Activated effector memory CD4-positive, alpha-beta T cell treated with anti-CD3 and anti-CD28 coated beads, Interleukin-2, amount 50 U/mL, for 16 hours (primary cell): Measurements from ENCODE around the gene TNFAIP8.

Experiments
- DNase-seq: peaks from one replicate; pipeline ENCODE4 v3.0.0-alpha.2; 2020

The TNFAIP8 gene

DNA sequence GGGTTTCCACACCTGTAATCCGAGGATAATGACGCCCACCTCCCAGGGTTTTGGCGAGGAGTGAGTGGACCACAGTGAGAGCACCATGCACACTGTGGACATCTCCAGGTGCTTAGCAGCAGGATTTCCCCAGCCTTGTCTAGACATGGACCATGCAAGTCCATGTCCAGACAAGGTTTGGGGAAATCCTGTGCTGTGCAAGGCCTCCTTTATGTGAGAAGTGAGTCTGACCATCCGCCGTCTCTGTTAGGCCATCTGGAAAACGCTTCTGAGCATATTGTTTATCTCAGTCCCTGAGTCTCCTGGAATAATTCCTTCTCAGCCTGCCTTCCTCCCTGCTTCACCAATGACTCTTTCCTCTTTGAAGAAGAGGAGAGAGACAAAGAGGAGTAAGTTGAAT, 26.2 kb upstream of the TNFAIP8 start:
- no peak for DNase-seq

DNA sequence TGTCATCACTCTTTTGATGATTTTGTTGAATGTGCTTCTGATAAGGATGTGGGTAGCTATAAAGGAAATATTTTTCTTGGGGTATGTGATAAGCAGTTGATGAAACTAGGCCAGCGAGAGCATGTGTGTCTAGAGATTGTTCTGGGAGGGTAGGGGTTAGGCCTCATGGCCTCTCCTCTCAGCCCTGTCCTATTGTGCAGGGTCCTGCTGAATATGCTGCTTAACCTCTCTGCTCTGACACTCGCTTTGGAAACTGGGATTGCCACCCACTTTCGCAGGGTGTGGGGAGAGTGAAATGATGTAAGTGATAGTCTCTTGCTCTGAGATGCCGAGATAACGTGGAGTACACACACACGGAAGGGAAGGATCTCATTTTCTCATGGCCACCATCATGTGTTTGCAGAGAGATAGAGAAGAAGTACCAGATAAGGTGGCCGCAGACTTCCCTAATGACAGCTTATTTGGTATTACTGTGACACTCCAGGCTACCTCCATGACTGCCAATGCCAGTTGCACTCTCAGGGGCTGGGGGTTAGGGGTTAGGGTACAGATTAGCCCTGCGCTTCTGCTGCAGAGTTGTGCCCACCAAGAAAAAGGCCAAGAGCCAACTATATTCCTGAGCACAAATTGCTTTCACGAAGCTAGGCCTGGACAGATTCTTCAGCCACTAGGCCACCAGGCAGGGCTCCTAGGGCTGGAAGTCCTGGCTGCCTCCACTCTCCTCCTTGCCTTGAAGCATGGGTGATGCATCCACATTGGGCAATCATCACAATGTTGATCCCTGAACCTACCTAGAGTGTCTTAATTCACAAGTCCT, 25.2 kb upstream of the TNFAIP8 start:
- DNase-seq: peak; percentile 85

DNA sequence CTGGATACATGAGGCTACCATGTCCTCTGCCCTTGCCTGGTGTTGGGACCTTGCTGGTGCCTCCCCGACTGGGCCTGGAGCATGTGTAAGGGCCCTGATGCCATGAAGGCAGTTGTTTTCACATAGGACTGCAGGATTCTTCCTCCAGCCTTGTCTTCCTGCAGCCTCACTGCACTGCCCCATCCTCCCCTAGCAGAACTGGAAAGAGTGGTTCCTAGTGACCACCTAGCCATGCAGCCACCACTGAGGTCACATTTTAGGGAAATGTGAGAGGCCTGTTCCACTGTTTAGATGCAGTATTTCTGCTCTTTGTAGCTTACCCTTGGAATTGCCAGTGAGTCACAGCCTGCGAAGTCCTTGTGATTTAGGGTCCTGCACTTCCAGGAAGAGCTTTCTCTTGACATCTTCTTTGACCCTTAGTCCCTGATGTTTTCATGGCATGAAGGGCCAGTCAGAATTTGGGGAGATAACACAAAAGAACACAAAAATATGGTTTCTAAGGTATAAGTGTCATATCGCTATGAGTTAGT, 24.2 kb upstream of the TNFAIP8 start:
- DNase-seq: no peak

DNA sequence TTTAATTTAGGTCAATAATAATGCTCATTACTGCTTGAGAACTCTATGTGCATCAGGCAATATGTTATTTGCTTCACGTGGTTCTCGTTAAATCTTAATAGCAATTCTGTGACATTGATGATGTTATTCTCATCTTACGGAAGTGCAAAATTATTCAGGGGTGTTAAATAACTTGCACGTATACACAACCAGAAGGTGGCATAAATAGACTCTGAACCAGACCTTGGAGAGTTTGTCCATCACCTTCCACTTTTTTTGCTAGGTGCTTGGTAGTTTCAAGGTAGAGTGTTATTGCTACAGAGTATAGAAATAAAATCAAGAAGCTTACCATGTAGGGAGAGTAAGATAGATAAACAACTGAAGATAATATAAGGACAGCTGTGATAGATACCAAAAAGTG, 23.6 kb upstream of the TNFAIP8 start:
- no peak for DNase-seq

DNA sequence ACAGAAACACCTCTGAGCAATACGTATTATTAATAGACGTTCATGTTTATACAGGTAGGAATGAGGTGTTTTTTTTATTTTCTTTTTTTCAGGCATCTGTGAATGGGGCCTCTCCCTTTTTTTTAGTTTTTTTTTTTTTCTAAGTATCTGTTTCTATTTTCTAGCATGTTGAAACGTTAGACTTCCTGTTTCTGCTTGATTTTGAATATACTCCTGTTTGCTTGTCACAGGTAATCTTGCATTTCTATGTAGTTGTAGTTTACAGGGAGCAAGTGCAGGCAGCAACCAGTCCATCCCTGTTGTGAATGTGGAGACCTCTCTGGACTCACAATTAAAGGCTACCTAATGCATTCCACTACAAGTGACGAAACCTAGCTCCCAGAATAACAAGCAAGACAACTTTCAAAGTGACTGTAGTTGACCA, 22.8 kb upstream of the TNFAIP8 start:
- no peak for DNase-seq

DNA sequence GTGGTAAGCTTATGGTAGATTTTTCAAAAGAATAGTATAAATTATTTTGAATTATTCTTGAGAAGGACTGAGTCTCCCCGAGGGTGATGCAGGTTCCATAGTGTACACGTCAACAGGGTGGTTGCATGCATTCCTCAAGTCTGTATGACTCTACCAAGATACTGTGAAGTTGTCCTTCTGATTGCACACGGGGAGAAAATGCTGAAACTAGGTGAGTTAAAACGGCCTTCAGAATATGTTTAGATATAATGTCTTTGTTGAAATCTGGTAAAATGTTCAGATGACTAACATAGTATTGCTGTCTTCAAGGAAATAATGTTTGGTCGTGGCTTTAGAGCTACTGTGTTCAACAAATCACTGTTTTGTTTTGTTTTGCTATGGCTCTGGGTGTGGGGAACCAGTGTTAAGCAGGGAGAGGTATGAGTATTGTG, 22.4 kb upstream of the TNFAIP8 start:
- no peak for DNase-seq

DNA sequence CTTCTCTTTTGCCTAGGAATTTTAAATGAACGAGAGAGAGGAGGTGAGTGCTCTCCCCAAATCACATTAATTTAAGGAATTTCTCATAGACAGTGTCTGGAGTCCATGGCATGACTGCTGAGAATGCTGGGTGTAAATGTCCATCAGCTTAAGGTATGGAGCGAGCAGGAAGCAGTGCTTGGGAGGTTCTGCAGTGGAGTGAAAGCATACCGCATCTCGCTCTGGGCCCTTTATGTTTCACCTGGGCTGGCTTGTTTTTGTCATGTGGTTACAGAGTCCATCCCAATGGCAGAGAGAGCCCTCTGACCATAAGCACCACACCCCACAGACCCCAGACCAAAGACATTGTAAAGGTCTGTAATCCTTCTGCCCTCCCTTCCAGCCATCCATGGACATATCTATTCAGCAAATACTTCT, 20.6 kb upstream of the TNFAIP8 start:
- DNase-seq: no peak

DNA sequence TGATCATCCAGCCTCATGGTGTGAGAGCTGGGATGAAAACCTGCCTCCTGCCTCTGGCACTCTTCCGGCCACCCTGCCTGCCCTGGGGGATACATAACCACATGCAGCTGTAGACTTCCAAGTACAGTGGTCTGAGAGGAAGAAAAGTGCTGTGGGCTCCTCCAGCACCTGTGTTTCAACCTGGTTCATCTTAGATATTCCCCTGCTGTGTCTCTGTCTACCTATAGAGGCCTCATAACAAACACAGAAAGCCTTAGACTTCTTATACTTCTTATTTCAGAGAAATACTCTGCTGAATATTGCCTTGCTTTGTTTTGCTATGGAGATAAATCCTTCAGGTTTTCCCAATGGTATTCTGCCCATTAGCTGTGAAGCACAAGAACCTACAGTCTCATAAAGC, 19.6 kb upstream of the TNFAIP8 start:
- no peak for DNase-seq

DNA sequence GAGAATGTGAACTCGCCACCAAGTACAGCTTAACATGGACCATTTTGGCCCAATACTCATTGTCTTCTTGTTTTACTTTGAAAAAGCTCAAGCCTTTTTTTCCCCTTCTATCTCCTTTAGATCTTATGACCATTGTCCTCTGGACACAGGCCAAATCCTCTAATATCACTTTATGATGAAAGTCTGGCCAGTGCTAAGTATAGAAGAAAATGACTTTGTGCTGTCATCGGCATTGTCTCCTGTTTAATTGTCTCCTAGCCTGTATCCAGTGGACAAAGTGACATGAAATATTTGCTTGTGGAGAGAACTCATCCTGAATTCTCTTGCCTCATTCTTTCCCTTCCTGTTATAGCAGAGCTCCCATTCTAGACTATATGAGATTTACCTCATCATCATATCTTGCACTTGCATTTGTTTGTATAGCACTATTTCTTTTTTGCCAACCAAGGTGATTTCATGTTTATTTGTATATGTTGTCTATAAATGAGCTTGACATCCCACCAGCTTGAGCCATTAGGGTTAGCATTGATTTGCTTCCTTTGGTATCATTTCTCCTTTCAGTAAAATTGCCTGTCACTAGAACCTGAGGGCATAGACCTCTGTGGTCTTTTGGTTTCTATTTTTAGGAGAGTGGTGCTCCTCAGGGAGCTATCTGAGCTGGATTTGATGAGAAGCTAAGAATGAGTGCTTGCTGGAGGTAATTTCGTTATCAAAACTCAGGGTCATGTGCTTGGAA, 18.8 kb upstream of the TNFAIP8 start:
- no peak for DNase-seq

DNA sequence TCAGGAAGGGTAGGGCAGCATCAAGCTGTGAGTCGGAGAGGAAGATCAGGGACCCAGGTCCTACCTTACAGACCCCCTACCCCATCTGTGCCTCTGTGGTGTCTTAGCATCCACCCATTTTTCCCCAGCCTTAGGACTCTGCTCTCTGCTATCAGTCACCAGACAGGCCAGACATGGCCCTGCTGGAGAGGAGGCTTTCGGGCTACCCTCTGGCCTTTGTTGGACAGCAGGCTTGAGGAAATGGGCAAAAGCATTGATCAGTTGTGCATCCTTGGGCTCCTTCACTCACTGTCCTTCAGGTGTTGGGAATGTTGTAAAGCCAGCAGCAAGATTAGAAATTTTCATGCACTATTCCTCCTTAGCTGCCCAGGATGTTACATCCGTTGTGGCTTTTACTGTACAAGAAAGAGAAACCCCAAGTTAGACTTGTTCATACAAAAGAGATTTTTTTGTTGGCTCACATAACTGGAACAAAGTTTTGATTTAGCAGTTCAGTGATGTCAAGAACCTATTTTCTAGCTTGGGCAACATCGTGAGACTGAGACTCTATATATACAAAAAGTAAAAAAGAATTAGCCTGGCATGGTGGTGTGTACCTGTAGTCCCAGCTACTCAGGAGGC, 17.4 kb upstream of the TNFAIP8 start:
- no peak for DNase-seq

DNA sequence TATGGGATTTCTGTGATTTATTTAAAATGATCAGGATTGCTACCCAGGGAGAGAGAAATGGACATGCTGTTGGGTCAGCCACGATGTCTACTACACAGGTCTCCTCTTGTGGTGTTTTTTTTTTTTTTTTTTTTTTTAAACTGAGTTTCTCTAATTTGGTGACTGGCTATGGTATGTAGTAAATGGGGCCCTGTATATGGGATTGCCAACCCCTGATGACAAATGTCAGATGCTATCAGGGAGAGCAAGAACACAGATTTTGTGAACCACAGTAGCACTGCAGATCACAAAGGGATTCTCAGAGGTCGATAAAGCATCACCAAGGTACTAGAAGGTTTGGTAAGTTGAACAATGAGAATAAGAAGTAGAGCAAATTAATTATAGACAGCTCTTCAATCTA, 16.5 kb upstream of the TNFAIP8 start:
- DNase-seq: no peak

DNA sequence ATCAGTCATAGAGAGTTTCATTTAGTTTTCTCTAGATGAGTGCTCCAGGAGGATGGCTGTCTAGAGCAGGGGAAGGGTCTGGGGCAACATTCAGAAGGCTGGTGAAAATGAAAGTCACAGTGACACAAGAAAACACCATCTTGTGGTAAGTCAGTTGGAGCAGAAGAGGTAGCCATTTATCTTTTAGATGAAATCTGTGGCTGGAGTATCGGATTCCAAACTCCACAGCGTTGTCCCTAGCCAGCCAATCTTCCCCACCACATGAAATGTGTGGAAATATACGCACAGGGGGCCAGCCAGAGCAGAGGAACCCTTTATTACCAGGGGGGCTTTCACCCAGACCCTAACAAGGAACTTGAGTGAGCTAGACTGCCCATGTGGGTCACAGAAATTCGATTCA, 15.9 kb upstream of the TNFAIP8 start:
- no peak for DNase-seq

DNA sequence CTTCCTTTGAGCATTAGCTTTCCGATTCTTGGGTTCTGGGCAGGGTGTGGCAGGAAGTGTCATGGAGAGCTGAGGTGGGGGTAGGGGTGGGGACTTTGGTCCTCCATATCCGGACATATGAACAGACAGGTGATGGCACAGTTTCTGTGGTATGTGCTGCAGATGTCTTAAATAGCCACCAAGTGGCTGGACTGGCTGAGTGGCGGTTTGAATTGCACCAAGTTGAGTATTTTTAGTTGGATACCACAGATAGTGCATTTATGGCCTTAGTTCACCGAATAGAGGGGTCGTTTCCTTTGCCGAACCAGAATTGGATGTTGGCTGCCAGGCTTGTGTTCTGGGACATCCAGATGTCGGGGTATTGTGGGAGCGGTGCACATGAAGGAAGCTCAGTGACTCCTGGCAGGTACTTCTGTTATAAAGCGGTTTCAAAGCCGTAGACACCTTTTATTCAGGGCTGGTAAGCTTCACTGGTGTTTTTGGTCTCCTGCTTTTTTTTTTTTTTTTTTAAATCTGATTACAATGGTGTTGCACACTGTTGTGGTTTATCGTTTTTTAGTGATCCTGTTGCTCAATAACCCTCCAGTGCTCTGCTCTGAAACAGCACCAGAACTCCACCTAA, 15.1 kb upstream of the TNFAIP8 start:
- peak; percentile 84 for DNase-seq

DNA sequence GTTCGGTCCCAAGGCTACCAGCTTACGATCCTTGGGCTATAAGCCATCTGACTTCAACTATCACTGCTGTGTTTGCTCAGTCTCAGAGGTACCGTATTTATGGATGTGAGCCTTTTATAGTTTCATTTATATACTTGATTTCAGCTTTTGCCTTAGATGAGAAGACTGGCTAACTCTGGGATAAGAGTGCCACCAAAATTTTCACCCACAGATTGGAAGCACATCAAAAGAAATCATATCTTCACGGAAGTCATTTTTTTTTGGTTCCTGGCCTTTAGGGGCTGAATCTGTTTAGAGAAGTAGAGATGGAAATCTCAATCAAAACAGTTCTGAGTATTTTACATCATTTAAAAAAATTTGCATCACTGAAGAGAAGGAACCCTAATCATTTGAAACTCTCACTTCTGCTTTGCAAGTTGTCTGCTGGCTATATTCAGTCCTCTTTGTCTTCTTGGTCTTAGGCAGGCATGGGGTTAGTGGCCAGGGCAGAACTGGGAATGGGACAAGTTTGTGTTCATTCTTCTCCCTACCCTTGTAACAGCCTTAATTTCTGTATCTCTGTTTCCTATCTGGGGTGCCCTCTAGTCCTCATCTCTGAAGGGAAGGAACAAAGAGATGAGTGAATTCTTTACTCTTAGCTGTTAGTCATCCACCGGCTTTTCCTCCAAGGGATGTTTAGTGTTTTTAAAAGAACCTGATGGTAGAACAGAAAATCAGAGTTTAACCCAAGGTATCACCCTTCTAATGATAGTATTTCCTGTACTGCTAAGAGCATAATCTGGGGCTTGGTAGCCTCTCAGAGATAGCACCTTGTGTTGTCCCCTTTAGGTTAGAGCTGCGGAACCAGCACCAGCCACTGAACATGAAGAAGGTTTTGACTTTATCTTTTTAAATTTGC, 14.1 kb upstream of the TNFAIP8 start:
- DNase-seq: no peak

DNA sequence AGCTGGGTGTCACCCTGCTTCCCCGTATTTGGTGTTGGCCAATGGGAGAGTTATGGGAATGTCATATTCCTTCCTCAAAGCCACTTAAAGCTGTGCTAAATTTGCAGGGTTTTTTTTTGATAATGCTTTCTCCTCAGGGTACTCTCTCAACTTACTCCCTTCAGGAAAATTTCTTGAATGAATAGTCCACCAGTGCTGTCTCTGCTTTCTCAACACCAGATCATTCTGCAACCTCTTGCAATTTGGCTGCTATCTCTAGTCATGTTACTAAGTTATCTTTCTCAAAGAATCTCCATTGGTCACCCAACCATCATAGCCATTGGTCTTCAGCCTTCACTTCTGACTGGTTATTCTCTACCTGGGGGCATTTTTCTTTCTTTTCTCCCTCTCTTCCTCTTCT, 13.4 kb upstream of the TNFAIP8 start:
- no peak for DNase-seq

DNA sequence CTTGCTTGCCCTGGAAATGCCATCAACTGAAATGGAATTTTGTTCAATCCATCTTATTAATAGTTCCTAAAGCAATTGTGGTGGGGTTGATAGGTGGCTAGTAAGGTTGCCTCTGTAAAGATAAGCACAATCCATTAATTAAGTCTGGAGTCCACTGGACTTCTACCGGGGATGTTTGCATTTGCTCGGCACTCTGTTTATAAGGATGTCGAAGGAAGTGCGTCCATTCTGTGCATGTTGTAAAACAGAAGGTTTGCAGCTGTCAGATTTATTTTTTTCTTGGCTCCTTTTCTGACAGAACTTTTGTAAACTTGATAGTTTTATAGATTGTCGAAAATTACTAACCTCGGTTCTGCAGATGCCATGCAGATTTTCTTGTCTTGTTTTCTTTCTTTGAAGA, 12.8 kb upstream of the TNFAIP8 start:
- DNase-seq: no peak

DNA sequence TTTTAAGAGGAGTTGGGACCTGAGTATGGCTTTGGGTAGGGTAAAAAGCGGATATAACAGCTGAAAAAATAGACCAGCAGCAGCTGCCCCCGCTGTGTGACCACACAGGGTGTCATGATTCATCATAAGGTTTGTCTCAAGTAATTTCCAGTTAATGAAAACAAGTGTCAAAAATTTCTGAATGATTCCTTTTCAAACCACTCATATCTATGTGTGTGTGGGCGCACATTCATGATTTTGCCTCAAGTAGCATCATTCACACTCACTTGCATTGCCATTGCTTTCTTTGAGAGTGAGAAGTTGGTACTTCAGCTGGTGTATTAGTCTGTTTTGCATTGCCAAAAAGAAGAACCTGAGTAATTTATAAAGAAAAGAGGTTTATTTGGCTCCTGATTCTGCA, 12.1 kb upstream of the TNFAIP8 start:
- DNase-seq: peak; percentile 87

DNA sequence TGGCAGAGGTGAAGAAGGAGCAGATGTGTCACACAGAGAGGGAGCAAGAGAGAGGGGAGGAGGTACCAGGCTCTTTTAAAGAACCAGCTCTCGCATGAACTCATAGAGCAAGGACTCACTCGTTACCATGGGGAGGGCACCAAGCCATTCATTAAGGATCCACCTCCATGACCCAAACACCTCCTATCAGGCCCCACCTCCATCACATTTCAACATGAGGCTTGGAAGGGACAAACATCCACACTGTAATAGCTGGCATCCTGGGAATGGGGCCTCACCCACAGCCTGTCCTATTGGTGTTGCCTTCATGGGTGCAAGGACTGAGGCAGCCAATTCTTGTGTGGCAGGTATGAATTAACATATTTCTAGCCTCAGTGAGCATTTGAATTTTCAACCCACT, 11.6 kb upstream of the TNFAIP8 start:
- DNase-seq: no peak

DNA sequence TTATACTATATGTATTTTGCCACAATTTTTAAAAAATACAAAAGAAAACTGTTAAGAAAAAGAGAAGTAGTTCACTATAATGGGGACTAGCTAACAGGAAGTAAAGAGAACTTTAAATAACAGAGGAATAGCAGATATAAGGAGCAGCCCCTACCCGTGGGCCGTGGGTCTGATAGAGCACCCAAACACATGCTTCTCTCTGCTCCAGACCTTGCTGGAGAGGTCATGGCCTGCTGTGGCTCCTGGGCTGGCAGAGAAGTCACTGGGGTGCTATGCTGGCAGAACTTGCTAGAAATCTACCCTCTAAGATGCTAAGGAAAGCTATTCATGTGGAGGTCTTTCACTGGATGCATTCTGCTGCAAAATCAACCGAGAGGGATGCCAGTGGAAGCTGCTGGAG, 10.0 kb upstream of the TNFAIP8 start:
- no peak for DNase-seq

DNA sequence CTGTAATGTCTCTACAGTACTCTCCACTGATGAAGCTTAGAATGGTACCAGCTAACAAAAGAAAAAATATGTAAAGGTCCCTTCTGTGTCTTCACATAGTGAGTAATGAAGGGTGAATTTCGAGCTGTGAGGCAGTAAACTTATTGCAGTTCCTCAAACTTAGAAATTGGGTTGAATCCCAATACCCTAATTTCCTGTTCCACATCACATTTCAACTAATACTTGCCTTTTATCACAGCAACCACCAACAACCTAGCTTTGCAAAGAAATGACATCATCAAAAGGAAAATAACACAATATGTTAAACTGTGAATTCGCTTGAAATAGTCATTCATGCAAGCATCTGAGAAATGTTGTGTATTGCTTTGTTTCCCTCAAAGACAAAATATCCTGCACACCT, 9.4 kb upstream of the TNFAIP8 start:
- DNase-seq: no peak

DNA sequence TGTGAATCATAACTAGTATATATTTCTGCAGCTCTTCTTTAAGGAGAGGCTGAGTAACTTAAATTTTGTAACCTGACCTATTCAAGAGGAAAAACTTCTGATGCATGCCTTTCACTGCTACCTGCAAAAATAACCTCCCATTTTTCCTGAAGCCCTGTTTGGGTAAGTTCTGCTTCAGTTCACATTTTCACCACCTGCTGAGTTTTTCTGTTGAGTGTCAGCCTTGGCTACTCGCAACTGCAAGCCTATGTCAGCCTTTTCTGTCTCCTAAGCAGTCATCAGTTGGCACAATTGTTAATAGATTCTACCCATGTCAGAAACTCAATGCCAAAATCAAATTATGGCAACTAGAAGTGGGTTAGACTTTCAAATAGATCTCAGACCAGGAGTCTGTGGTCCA, 8.2 kb upstream of the TNFAIP8 start:
- no peak for DNase-seq

DNA sequence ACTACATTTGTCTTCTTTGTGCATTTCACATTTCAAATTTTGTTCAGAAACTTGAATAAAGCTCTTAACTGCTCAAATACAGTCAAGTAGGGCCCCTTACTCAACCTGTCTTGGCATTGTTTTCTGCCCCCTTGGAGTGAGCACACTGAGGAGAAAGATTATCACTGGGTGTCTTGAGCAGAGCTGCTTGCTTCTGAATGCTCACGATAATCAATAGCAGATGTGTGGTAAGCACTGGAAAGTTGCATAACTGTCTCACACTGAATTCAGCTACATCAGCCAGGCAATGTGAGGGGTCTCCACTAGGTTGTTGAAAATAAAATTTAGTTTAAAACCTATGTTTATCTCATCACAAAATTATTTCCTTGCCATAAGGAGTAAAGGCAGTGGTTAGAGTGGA, 7.8 kb upstream of the TNFAIP8 start:
- no peak for DNase-seq
